ENCODE data around the gene FIP1L1. TPM values are rescaled to one million over a fixed set of nuclear protein-coding genes. Genes with fewer than 3 reads are reported as not detected.

Gene FIP1L1
- total RNA-seq, 1 donor from 2014 or later, result 29.7 TPM

- H3K4me3 ChIP-seq, result no peak overlapping the region
- intact Hi-C loops (cut with micrococcal nuclease), result no loop called here
- no peak for TF ChIP-seq CTCF (IDR thresholded peaks at IDR 0.05; ENCODE audit: borderline replicate concordance)
- DNase-seq, result no peak
- no peaks in the 10 kb centered on the region for H3K9me3 ChIP-seq (replicated peaks)
- no peak overlapping the region for H3K27ac ChIP-seq (replicated peaks)
- H3K4me1 ChIP-seq, result peaks cover 11% of the 10 kb centered on the region
- peaks cover 36% of the 10 kb centered on the region for H3K36me3 ChIP-seq
- no peaks in the 10 kb centered on the region for H3K27me3 ChIP-seq (ENCODE audit: low read depth)
These were observed 49.9 kb downstream of the FIP1L1 start for GRCh38 chr4:53427366-53427765.

GRCh38 chr4:53431052-53431451, 53.6 kb downstream of the FIP1L1 start:
- intact Hi-C loops (cut with micrococcal nuclease), result no loop called here
- no peaks in the 10 kb centered on the region for H3K27me3 ChIP-seq (ENCODE audit: low read depth)
- DNase-seq, result no peak
- H3K9me3 ChIP-seq (replicated peaks), result no peaks in the 10 kb centered on the region
- H3K4me3 ChIP-seq, result no peak overlapping the region
- TF ChIP-seq CTCF (IDR thresholded peaks at IDR 0.05; ENCODE audit: borderline replicate concordance), result no peak
- H3K27ac ChIP-seq (replicated peaks), result no peak overlapping the region
- peaks cover 6% of the 10 kb centered on the region for H3K4me1 ChIP-seq
- H3K36me3 ChIP-seq, result peaks cover 54% of the 10 kb centered on the region

GRCh38 chr4:53432528-53433424, 55.3 kb downstream of the FIP1L1 start:
- Histone ChIP-seq H3K27ac (replicated peaks) (no peak overlapping the region), H3K36me3 (peaks cover 59% of the 10 kb centered on the region), H3K4me3 (no peak overlapping the region), H3K4me1 (no peaks in the 10 kb centered on the region), H3K9me3 (replicated peaks) (no peaks in the 10 kb centered on the region), H3K27me3 (ENCODE audit: low read depth) (no peaks in the 10 kb centered on the region)
- DNase-seq, result no peak
- intact Hi-C loops (cut with micrococcal nuclease), result no loop called here
- TF ChIP-seq CTCF (IDR thresholded peaks at IDR 0.05; ENCODE audit: borderline replicate concordance), result no peak

GRCh38 chr4:53436251-53436650, 58.8 kb downstream of the FIP1L1 start:
- no peak for DNase-seq
- Histone ChIP-seq H3K4me1 (no peaks in the 10 kb centered on the region), H3K27ac (replicated peaks) (no peak overlapping the region), H3K36me3 (peaks cover 38% of the 10 kb centered on the region), H3K27me3 (ENCODE audit: low read depth) (no peaks in the 10 kb centered on the region), H3K9me3 (replicated peaks) (no peaks in the 10 kb centered on the region), H3K4me3 (no peak overlapping the region)
- TF ChIP-seq CTCF (IDR thresholded peaks at IDR 0.05; ENCODE audit: borderline replicate concordance), result no peak
- intact Hi-C loops (cut with micrococcal nuclease), result no loop called here

GRCh38 chr4:53441564-53441963, 64.1 kb downstream of the FIP1L1 start:
- peaks cover 51% of the 10 kb centered on the region for H3K36me3 ChIP-seq
- H3K9me3 ChIP-seq (replicated peaks), result no peaks in the 10 kb centered on the region
- H3K4me3 ChIP-seq, result no peak overlapping the region
- no peak for DNase-seq
- TF ChIP-seq CTCF (IDR thresholded peaks at IDR 0.05; ENCODE audit: borderline replicate concordance), result no peak
- H3K27me3 ChIP-seq (ENCODE audit: low read depth), result no peaks in the 10 kb centered on the region
- H3K27ac ChIP-seq (replicated peaks), result no peak overlapping the region
- intact Hi-C loops (cut with micrococcal nuclease), result no loop called here
- H3K4me1 ChIP-seq, result no peaks in the 10 kb centered on the region

All from left ventricle myocardium inferior (tissue), 1 donor.